ENCODE measurements around the gene HOXC12.

GRCh38 chr12:53941750-53942149 is 13.0 kb upstream of the HOXC12 start:
- no peak for TF ChIP-seq ZNF423 (CRISPR knock-in tag; IDR thresholded peaks at IDR 0.05)
- no peak for TF ChIP-seq ZNF138 (CRISPR knock-in tag; conservative IDR thresholded peaks at IDR 0.05)
- no peak for TF ChIP-seq MAX (CRISPR knock-in tag; IDR thresholded peaks at IDR 0.05)
- no peak for TF ChIP-seq CTCF (IDR thresholded peaks at IDR 0.05)
- no peak for TF ChIP-seq USF2 (CRISPR knock-in tag; IDR thresholded peaks at IDR 0.05)
- no peak for TF ChIP-seq IRF2 (CRISPR knock-in tag; IDR thresholded peaks at IDR 0.05; ENCODE audit: borderline replicate concordance, low read depth)
- no peak for TF ChIP-seq USF1 (CRISPR knock-in tag; IDR thresholded peaks at IDR 0.05)
- TF ChIP-seq NR1H2 (CRISPR knock-in tag; IDR thresholded peaks at IDR 0.05), result no peak
- TF ChIP-seq CBFB (CRISPR knock-in tag; IDR thresholded peaks at IDR 0.05; ENCODE audit: low read depth), result no peak
- no peak for TF ChIP-seq NFE2L1 (CRISPR knock-in tag; IDR thresholded peaks at IDR 0.05)
- TF ChIP-seq RELA (CRISPR knock-in tag; IDR thresholded peaks at IDR 0.05; ENCODE audit: borderline replicate concordance), result no peak

All from WTC11 (cell line).